ENCODE results near the gene PPA1. TPM values are rescaled to one million over a fixed set of nuclear protein-coding genes. Genes with fewer than 3 reads are reported as not detected.

Gene PPA1
- total and polyA plus RNA-seq, 2 donors (not counting 1 experiment from before 2014, with no cell fraction given): 28.6 to 40.6 TPM

GRCh38 chr10:70227548-70228320 is 5.5 kb downstream of the PPA1 start:
- H3K27ac Mint-ChIP-seq: no peak overlapping the region

More at GRCh38 chr10:70227548-70228320, 5.5 kb downstream of the PPA1 start:
- ATAC-seq (ENCODE audit: low read depth) (no peak), DNase-seq (no peak)
- Mint-ChIP-seq H3K27me3 (no peaks in the 10 kb centered on the region), H3K9me3 (ENCODE audit: insufficient read depth) (no peaks in the 10 kb centered on the region), H3K4me1 (peaks cover 11% of the 10 kb centered on the region), H3K4me3 (no peak overlapping the region)
- ChIA-PET POLR2A (no interaction called here), CTCF (interaction anchor here (0.6 to 19.0 kb wide), 3 partner anchors 45 to 147 kb away, joined by 3 to 778 read pairs (median 6); no protein-coding TSS in a partner anchor)
- Histone ChIP-seq H4K20me1 (ENCODE audit: control insufficient read depth, insufficient read depth, low read length, poor library complexity, severe bottlenecking) (no peaks in the 10 kb centered on the region), H3K9ac (ENCODE audit: low read length) (no peak overlapping the region), H3K36me3 (replicated peaks in 1 of 2; ENCODE audit: control extremely low read depth in 1 of 2, control insufficient read depth in 1 of 2, extremely low read depth in 1 of 2, insufficient read depth in 2 of 2, low read length in 1 of 2) (peaks cover 3 to 4% of the 10 kb centered on the region in 2 experiments), H3K27me3 (replicated peaks in 1 of 4; ENCODE audit: control extremely low read depth in 1 of 4, control insufficient read depth in 3 of 4, insufficient read depth in 4 of 4, low read length in 3 of 4) (no peaks in the 10 kb centered on the region), H3K9me3 (ENCODE audit: control extremely low read depth in 1 of 3, control insufficient read depth in 2 of 3, insufficient read depth in 1 of 3, low read length in 2 of 3) (no peaks in the 10 kb centered on the region), H3K79me2 (ENCODE audit: control insufficient read depth, insufficient read depth, low read length) (peaks cover 25% of the 10 kb centered on the region), H3K4me2 (replicated peaks; ENCODE audit: low read depth, low read length, poor library complexity, severe bottlenecking) (no peak overlapping the region), H3K27ac (ENCODE audit: low read length in 2 of 2) (no peak overlapping the region), H3K4me1 (ENCODE audit: control insufficient read depth in 2 of 2, insufficient read depth in 2 of 2, low read length in 2 of 2) (peaks cover 7 to 11% of the 10 kb centered on the region in 2 donors), H2AFZ (ENCODE audit: insufficient read depth, low read depth, low read length, poor library complexity, severe bottlenecking) (no peak overlapping the region), H3K4me3 (ENCODE audit: control extremely low read depth in 1 of 5, extremely low read depth in 1 of 5, insufficient read depth in 1 of 5, low read depth in 2 of 5, low read length in 4 of 5) (no peak overlapping the region)
- intact Hi-C loops (cut with micrococcal nuclease): no loop called here
- TF ChIP-seq, protein P1, sequence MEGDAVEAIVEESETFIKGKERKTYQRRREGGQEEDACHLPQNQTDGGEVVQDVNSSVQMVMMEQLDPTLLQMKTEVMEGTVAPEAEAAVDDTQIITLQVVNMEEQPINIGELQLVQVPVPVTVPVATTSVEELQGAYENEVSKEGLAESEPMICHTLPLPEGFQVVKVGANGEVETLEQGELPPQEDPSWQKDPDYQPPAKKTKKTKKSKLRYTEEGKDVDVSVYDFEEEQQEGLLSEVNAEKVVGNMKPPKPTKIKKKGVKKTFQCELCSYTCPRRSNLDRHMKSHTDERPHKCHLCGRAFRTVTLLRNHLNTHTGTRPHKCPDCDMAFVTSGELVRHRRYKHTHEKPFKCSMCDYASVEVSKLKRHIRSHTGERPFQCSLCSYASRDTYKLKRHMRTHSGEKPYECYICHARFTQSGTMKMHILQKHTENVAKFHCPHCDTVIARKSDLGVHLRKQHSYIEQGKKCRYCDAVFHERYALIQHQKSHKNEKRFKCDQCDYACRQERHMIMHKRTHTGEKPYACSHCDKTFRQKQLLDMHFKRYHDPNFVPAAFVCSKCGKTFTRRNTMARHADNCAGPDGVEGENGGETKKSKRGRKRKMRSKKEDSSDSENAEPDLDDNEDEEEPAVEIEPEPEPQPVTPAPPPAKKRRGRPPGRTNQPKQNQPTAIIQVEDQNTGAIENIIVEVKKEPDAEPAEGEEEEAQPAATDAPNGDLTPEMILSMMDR (IDR thresholded peaks at IDR 0.05): no peak
- no peak for TF ChIP-seq EZH2 (IDR thresholded peaks at IDR 0.05; ENCODE audit: borderline replicate concordance, insufficient read depth, low read depth, low read length, poor library complexity, severe bottlenecking)
- whole genome bisulfite sequencing (ENCODE audit: insufficient coverage): no CpG with 5 or more reads among the region's 3 CpGs

Measured in B cell (primary cell).